HL-60 (cell line): Measurements from ENCODE around the gene HLCS.

Experiments
- CTCF ChIP-seq: IDR thresholded peaks from one replicate; pipeline ENCODE4 v1.5.1; 2011; ENCODE audit warnings: low read length, control low read depth, inconsistent platforms; ENCODE audit not compliant: insufficient read depth
- GABPA ChIP-seq: IDR thresholded peaks from 2 replicates; pipeline ENCODE4 v1.6.1; 2012; ENCODE audit warnings: low read depth
- POLR2AphosphoS5 ChIP-seq: IDR thresholded peaks from 2 replicates; pipeline ENCODE4 v1.6.1; 2012; ENCODE audit warnings: low read depth
- REST ChIP-seq: IDR thresholded peaks from 2 replicates; pipeline ENCODE4 v1.6.1; 2012; ENCODE audit warnings: low read depth; ENCODE audit not compliant: insufficient replicate concordance
- SPI1 ChIP-seq: IDR thresholded peaks from 2 replicates; pipeline ENCODE4 v1.6.1; 2012; ENCODE audit warnings: low read depth, mild to moderate bottlenecking, borderline replicate concordance

- TF ChIP-seq CTCF (no peak), POLR2AphosphoS5 (no peak), GABPA (no peak), REST (no peak), SPI1 (no peak)
Observed at GRCh38 chr21:36766511-36766910, 200.0 kb downstream of the HLCS start.
